Measurements from ENCODE around the gene SFT2D1. TPM values are rescaled to one million over a fixed set of nuclear protein-coding genes. Genes with fewer than 3 reads are reported as not detected.

SFT2D1 gene
- total and polyA plus RNA-seq, 2 of the 4 experiments (the other 2 are of a cell fraction): 10.2 to 45.8 TPM

DNA sequence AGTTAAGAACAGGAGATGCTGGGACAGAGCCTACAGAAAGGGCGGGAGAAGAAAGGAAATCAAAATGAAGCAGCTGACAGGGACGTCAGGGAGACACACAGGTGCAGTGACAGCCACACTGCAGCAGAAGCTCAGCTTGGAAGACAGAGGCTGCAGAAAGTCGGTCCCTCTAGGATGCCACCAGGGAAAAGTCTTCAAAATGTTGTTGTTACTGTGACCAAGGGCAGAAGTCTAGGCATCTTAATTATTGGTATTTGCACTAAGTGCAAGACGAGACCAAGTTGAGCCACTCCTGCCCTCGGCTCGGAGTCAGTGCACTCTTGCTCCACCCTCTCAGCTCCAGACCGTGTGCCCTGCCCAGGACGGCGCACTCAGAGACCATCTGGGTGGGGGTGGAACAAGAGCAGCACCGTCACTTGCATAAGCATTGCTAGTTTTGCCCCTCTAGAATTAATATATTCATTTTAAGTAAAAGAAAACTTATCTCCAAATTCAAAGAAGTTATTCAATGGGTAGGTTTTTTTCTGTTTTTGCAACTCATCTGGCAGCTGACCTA, 36.7 kb downstream of the SFT2D1 start:
- H2AFZ ChIP-seq (replicated peaks; ENCODE audit: low read length, poor library complexity): no peak overlapping the region
- BruUV-seq (replicated peaks): no TSS peak
- no peaks in the 10 kb centered on the region for H3K36me3 ChIP-seq (ENCODE audit: control insufficient read depth, insufficient read depth, low read length)
- no peak overlapping the region for H3K14ac ChIP-seq (replicated peaks; ENCODE audit: low read depth, low read length)
- no peak overlapping the region for H4K91ac ChIP-seq (ENCODE audit: insufficient read depth, low read depth, low read length)
- H3K4me3 ChIP-seq (ENCODE audit: insufficient read depth, low read depth, low read length): no peak overlapping the region
- no peak for DNase-seq
- H3K4ac ChIP-seq (ENCODE audit: low read depth, low read length): no peak overlapping the region
- no peaks in the 10 kb centered on the region for H3K9me3 ChIP-seq (ENCODE audit: control insufficient read depth, insufficient read depth, low read length)
- no peak for ATAC-seq (ENCODE audit: low read depth)
- H3K27me3 ChIP-seq (ENCODE audit: control insufficient read depth, insufficient read depth, low read length): peaks cover 55% of the 10 kb centered on the region
- H4K20me1 ChIP-seq (ENCODE audit: insufficient read depth, low read length): no peaks in the 10 kb centered on the region
- H2AK9ac ChIP-seq (replicated peaks; ENCODE audit: low read depth, low read length, poor library complexity): no peak overlapping the region
- H2AK5ac ChIP-seq (ENCODE audit: low read depth, low read length): no peak overlapping the region
- no peak for TF ChIP-seq FOS (IDR thresholded peaks at IDR 0.05; ENCODE audit: low read depth, low read length)
- TF ChIP-seq RCOR1 (IDR thresholded peaks at IDR 0.05; ENCODE audit: insufficient replicate concordance, low read length): no peak
- no peak for TF ChIP-seq RAD21 (IDR thresholded peaks at IDR 0.05; ENCODE audit: low read length)
- TF ChIP-seq, protein P1, sequence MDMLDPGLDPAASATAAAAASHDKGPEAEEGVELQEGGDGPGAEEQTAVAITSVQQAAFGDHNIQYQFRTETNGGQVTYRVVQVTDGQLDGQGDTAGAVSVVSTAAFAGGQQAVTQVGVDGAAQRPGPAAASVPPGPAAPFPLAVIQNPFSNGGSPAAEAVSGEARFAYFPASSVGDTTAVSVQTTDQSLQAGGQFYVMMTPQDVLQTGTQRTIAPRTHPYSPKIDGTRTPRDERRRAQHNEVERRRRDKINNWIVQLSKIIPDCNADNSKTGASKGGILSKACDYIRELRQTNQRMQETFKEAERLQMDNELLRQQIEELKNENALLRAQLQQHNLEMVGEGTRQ (IDR thresholded peaks at IDR 0.05; ENCODE audit: low read depth, low read length): no peak
- no peak for TF ChIP-seq BHLHE40 (IDR thresholded peaks at IDR 0.05; ENCODE audit: low read depth, low read length)
- TF ChIP-seq MXI1 (IDR thresholded peaks at IDR 0.05; ENCODE audit: borderline replicate concordance, low read depth, low read length): no peak
- TF ChIP-seq, protein P2, sequence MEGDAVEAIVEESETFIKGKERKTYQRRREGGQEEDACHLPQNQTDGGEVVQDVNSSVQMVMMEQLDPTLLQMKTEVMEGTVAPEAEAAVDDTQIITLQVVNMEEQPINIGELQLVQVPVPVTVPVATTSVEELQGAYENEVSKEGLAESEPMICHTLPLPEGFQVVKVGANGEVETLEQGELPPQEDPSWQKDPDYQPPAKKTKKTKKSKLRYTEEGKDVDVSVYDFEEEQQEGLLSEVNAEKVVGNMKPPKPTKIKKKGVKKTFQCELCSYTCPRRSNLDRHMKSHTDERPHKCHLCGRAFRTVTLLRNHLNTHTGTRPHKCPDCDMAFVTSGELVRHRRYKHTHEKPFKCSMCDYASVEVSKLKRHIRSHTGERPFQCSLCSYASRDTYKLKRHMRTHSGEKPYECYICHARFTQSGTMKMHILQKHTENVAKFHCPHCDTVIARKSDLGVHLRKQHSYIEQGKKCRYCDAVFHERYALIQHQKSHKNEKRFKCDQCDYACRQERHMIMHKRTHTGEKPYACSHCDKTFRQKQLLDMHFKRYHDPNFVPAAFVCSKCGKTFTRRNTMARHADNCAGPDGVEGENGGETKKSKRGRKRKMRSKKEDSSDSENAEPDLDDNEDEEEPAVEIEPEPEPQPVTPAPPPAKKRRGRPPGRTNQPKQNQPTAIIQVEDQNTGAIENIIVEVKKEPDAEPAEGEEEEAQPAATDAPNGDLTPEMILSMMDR (conservative IDR thresholded peaks at IDR 0.05; ENCODE audit: low read depth, low read length): no peak
- TF ChIP-seq MAFK (IDR thresholded peaks at IDR 0.05; ENCODE audit: low read depth, low read length): no peak
- no peak for TF ChIP-seq CHD1 (IDR thresholded peaks at IDR 0.05; ENCODE audit: low read depth, low read length)
- no peak for TF ChIP-seq SMC3 (IDR thresholded peaks at IDR 0.05; ENCODE audit: low read depth, low read length)
- no peak for TF ChIP-seq RFX5 (IDR thresholded peaks at IDR 0.05; ENCODE audit: low read depth, low read length)
- TF ChIP-seq POLR2A (IDR thresholded peaks at IDR 0.05; ENCODE audit: low read depth, low read length): no peak
- TF ChIP-seq, protein P3, sequence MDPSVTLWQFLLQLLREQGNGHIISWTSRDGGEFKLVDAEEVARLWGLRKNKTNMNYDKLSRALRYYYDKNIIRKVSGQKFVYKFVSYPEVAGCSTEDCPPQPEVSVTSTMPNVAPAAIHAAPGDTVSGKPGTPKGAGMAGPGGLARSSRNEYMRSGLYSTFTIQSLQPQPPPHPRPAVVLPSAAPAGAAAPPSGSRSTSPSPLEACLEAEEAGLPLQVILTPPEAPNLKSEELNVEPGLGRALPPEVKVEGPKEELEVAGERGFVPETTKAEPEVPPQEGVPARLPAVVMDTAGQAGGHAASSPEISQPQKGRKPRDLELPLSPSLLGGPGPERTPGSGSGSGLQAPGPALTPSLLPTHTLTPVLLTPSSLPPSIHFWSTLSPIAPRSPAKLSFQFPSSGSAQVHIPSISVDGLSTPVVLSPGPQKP (IDR thresholded peaks at IDR 0.05; ENCODE audit: borderline replicate concordance, low read depth, low read length): no peak
- TF ChIP-seq NFE2L2 (IDR thresholded peaks at IDR 0.05; ENCODE audit: low read depth, low read length): no peak
- no peak for TF ChIP-seq CEBPB (IDR thresholded peaks at IDR 0.05; ENCODE audit: low read depth, low read length)
- TF ChIP-seq MAZ (IDR thresholded peaks at IDR 0.05; ENCODE audit: borderline replicate concordance, low read depth, low read length): no peak
- H2BK5ac ChIP-seq (ENCODE audit: low read depth, low read length, poor library complexity, severe bottlenecking): no peak overlapping the region
- ChIA-PET CTCF (no interaction called here), POLR2A (ENCODE audit: unreplicated experiment) (no interaction called here)
- dilution Hi-C loops (cut with HindIII; ENCODE audit: low sequenced_read_pairs, unreplicated experiment): no loop called here
- no peak overlapping the region for H2BK15ac ChIP-seq (ENCODE audit: low read depth, low read length)
- H3K23ac ChIP-seq (ENCODE audit: low read depth, low read length): no peak overlapping the region
- WGBS, 2 experiments (ENCODE audit: extremely low coverage in 2 of 2, insufficient read length in 1 of 2): 53% methylated on average over 2 of the region's 10 CpGs; no CpG with 5 or more reads in 1 of the 2 experiments
- H2BK120ac ChIP-seq (ENCODE audit: low read depth, low read length): no peak overlapping the region
- in situ Hi-C loops (cut with MboI; ENCODE audit: low sequenced_read_pairs): no loop called here
- H3K27ac ChIP-seq (ENCODE audit: insufficient read depth, low read length): no peak overlapping the region
- H3K56ac ChIP-seq (ENCODE audit: extremely low read depth, insufficient read depth, low read length): no peak overlapping the region
- H3K4me1 ChIP-seq (ENCODE audit: control insufficient read depth, insufficient read depth, low read length): no peaks in the 10 kb centered on the region; the same call in 1 of the 2 replicates
- no peaks in the 10 kb centered on the region for H3K9me1 ChIP-seq (ENCODE audit: insufficient read depth, low read length)
- no peak overlapping the region for H3K9ac ChIP-seq (ENCODE audit: low read depth, low read length)
- H2BK20ac ChIP-seq (ENCODE audit: low read depth, low read length): no peak overlapping the region
- no peak overlapping the region for H4K5ac ChIP-seq (ENCODE audit: low read depth, low read length)
- H3K18ac ChIP-seq (ENCODE audit: low read depth, low read length): no peak overlapping the region
- no peak overlapping the region for H4K8ac ChIP-seq (ENCODE audit: low read depth in 2 of 2, low read length in 2 of 2)
- H3K79me1 ChIP-seq (ENCODE audit: low read depth in 1 of 2, low read length in 2 of 2): no peaks in the 10 kb centered on the region
- no peak overlapping the region for H3K4me2 ChIP-seq (ENCODE audit: low read depth, low read length)
- intact Hi-C loops (cut with micrococcal nuclease): no loop called here
